GM19372 (cell line): ENCODE measurements around the gene DHRS12.
A peak's percentile ranks its signal among the peaks of the same experiment; 100 is the strongest.

Source experiments
- ATAC-seq: cut with Tn5 transposase; IDR thresholded peaks from one replicate; pipeline ENCODE4 v1.9.1; 2021; ENCODE audit warnings: mild to moderate bottlenecking, low read depth, moderate library complexity; ENCODE audit not compliant: unreplicated experiment

Gene DHRS12, protein sequence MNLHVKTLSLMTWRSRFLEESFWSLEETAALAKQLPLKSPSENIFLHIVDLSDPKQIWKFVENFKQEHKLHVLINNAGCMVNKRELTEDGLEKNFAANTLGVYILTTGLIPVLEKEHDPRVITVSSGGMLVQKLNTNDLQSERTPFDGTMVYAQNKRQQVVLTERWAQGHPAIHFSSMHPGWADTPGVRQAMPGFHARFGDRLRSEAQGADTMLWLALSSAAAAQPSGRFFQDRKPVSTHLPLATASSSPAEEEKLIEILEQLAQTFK

DNA sequence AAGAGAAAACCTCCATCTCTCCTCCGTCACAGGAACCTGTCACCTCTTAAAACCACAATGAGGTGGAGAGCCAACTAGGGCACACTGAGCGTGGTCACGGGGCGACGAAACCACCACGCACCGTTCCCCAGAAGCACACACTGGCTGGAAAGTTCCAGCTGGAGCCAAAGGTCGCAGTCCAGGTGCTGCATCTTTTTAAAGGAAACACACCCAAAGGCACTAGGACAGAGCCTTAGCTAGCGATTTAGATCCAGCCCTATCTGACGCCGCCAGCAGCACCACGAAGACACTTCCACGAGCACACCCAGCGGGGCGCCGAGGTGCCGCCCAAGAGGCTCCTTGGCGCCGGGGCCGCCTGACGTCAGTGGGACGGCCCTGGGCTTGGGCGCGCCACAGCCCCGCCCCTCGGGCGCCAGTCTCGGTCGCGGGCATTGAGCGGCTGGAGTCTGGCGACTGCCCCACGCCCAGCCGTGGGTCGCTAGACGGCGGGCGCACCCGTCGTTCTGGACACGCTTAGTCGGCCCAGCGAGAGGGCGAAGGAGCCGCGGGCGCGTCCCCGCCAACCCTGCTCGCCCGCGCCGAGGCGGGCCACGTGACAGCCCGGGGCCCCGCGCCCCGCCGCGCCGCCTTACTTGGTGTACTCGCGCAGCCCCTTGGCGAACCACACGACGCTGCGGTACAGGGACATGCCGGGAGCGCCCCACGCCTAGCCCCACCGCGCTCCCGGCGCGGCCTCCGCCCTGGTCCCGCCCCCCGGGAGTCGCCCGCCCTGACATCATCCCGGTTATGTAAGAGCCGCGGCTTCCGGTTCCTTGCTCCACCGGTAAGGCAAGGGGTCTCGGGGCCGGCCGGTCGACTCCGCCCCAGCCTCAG lies at the start of gene DHRS12:
Gene DHRS12 (minus strand): TSS at position 742 of the 873 bp plus-strand sequence. CDS start 4,504 bp downstream, outside the sequence.
- peak; percentile 86 for ATAC-seq

DNA sequence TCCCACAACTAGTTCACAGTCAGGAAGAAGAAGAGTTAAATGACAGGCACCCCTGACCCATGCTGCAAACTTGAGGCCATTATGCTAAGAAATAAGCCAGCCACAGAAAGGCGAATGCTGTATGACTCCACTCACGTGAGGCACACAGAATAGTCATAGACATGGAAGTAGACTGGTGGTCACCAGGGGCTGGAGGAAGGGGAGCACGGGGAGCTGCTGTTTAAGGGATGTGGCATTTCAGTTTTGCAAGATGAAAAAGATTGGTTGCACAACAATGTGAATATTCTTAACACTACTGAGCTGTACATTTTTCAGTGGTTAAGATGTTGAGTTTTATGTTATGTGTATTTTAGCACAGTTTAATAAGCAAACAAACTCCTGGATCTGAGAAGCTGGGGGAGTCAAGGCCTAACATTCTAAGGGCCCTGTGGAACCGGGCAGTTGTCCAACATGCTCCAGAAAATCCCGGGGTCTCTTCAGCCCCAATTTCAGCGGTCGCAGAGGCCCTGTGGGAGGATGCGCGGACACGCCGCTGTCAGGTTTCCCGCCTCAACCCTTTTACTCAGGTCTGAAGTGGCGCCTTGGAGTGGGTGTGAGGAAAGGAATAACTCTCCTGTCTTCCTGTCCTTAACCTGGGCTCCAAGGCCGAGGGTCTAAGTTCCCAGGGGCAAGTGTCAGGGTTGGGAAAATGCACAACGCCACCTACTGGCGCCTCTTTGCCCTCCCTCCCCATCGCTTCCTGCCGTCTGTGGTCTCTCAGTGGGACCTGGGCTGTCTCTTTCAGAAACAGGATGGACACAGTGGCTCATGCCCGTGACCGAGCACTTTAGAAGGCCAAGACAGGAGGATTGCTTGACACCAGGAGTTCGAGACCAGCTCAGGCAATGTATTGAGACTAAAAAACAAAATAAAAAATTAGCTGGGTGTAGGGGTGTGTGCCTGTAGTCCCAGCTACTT lies 45.5 kb upstream of the DHRS12 start:
- ATAC-seq, result no peak

DNA sequence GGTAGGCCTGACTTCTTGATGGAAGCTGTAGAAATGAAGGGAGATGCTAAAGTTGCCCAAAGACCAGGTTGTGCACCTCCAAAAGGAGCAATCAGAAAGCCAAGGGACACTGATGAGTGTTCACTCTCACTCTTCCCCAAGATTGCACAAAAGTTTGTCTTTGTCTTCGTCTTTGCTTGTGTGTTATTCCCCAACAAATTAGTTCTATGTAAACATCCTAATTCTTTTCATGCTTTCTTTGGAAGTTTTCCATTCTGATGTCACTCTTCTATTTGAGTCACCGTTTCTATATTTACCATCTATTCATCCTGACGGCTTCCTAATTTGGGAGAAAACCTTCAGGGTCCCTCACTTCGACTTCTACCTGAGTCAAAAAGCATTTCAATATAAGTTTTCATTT lies 44.7 kb upstream of the DHRS12 start:
- no peak for ATAC-seq

DNA sequence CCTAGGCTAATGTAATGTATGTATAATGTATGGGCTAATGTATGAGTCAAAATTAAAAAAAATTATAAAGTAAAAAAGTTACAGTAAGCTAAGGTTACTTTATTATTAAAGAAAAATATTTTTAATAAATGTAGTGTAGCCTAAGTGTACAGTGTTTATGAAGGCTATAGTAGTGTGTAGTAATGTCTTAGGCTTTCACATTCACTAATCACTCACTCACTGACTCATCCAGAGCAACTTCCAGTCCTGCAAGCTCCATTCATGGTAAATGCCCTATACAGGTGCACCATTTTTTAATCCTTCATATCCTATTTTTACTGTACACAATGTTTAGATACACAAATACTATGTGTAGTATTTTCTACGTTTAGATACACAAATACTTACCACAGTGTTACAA lies 42.8 kb upstream of the DHRS12 start:
- no peak for ATAC-seq

DNA sequence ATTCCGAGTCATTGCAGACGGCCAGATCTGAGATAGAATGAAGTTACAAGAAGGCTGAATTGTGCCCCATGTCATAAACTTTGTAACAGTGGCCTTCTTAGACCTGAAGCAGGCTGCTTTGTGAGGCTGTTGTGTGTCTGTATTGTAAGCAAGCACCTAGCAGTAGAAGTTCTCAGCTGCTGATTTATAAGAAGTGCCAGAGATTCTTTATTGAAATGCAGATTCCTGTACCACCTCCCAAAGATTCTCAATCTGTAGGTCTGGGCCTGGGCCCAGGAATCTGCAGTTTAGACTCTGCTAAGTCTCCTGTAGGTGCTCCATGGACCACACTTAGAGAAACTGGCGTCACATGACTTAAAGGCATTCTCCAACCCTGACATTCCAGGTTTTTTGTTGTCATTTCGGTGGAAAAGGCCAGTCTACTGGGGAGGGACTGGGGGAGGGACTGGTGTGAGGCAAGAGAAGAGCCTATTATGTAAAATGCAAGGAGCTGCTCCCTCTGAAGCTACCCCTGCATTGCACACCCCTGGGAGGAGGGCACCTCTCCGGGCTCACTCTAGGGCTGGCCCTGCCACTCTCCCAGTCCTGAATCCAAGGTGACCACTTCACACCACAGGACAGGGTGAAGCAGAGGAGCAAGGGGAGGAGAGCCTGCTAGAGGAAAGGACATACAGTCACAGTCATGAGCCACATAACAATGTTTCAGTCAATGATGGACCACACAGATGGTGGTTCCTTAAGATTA lies 41.8 kb upstream of the DHRS12 start:
- no peak for ATAC-seq

DNA sequence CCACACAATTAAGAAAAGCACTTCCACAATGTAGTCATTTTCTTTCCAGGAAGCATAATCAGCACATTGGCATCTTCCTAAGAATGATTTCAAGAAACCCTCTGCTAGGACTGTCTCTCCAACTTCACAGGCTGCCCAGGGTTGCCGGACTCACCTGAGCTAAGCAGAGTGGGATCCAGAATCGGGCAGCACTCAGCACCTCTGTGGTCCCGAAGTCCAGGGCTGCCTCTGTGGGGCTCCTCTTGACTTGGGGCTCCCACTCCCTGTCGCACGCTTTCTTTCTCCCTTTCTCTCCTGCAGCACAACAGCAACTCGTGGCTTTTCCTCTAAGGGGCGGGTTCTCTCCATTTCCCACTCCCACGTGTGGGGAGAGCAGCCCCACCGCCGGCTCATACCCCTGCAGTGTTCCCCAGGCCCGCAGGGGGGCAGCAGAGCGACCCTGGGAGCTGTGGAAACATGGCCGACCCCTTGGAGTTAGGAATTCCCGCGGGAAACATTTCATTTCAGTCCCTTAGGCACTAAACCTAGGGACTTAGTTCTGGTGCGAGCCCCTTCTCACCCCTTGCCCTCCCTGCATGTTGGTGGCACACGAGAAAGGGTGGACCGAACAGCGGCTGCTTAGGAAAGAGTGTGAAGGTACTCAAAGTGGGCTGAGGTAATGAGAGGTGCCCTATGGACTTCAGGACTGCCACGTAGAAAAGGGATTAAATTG lies 41.1 kb upstream of the DHRS12 start, which contains the start of gene TMEM272:
Gene TMEM272 (minus strand): TSS at position 316 of the 712 bp plus-strand sequence. CDS start 6,647 bp downstream, outside the sequence.
- ATAC-seq, result peak; percentile 54

DNA sequence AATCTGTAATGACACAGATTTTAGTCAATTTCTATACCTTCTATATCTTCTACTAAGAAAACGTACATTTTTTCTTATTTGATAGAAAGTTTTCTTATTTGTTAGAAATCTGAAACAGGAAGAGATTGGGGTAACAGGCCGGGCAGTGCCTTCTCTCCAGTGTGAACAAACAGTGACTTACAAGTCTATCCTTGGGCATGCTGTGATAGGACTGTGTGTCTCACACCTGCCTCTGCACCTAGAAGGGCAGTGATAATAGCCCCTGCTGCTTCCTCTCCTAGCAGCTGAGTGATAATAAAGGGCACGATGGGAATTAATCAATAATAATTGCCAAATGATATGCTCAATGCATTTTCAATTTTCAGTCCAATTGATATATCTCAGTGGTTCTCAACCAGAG lies 39.6 kb upstream of the DHRS12 start:
- no peak for ATAC-seq

DNA sequence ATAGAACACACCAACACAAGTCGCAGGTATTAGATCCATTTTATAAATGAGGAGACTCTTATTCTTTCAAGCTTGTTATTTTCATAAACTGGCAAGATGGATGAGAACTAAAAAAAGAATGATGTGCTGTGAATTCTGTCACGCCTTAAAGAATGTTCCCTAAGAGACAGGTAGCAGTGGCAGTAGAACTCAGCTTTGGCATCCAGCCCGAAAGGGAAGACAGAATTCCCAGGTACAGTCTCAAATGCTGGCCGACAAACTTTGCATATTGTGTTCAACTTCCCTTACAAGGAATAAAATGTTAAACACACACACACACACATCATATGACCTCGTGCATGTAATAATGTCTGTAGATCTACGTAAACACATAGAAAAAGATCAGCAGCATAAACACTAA lies 37.8 kb upstream of the DHRS12 start:
- ATAC-seq, result no peak

DNA sequence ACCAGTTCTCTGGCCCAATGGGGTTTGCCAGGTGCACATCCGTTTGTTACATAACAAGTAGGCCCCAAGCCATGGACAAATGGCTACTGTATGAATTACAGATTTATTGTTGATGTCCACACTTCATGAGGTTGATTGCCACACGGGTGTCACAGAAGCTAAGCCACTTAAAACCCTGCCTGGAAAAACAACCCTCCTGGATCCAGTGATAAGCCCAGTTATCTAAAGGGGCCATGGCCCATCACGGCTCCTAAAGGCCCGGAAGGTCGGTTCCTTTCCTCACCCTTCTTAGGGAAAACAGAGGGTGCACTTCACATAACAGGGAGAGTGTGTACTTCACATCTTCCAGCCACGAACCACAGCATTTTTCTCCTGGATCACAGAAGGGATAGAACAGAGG lies 37.0 kb upstream of the DHRS12 start:
- ATAC-seq, result no peak

DNA sequence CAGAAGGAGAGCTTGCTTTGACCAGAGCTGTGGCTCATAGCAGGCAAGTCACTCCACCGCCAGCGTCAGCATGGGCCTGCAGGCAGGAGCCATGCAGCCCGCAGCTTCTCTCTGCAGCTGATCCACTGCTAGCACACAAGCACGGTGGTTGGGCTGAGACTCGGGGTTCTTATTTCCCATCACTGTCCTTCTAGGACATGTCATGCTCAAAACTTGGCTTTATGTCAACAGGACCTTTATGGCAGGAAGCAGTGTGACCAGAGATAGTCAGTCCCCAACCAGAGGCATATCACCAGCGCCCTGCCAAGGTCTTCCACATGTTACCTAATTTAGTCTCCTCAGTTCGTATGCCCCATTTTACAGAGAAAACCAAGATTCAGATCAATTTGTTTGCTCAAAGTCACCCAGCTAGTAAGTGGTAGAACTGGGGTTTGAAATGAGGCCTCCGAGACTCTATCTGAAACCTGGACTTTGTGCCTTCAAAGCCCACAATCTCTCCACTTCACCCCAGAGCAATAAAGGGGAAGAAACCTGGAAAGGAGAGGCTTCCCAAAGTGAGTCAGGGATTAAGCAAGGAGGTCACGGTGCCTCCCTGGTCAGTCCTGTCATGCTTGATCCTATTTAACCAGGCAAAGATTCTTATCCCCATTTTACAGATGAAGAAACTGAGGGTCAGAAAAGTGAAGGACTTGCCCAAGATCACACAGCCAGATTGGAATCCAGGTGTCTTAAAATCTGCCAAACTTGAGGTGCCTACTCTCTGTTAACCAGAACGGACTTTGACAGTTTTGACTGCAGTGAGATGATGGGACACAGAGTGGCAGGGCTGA lies 36.0 kb upstream of the DHRS12 start:
- ATAC-seq, result no peak

DNA sequence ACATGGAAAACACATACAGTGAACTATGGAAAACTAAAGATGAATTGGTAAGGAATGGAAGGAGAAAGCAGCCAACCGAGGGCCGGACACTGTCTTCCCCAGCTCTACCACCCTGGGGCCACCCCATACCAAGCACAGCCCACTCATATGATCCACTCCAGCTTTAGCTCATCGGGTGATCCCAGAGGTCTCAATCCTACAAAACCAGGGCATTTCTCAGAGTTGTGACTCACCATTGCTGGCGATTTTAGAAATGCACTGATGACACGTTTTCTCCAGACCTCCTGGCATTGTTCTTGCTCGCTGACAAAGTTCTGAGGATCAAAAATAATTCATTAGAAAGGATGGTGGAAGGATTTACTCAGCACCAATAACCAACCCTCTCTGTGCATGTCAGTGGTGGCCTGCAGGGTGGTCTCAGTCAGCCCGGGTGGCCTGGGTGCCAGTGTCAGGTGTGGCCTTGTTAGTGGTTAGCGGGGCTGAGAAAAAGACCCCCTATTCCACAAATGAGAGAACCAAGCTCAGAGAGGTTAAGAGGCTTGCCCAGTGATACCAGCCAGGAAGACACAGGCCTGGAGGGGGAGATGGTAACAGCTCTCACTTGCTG lies 34.4 kb upstream of the DHRS12 start:
- no peak for ATAC-seq

DNA sequence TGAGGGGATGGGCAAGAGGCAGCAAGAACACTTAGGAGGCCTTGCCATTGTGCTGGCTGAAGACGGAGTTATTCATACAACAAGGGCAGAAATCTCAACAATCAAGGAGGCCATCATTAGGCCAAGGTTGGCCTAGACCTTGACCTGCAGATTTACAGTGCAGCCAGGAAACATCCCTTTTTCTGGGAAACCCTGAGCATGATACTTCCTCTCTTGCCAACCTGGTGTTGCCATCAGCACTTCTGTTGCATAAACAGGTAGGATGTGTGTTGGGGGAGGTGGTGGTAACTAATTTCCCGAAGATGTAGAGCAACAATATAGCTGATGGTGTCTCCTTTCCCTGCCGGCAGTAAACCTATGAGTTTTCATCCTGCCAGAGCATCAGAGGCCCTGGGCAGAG lies 33.1 kb upstream of the DHRS12 start:
- no peak for ATAC-seq

DNA sequence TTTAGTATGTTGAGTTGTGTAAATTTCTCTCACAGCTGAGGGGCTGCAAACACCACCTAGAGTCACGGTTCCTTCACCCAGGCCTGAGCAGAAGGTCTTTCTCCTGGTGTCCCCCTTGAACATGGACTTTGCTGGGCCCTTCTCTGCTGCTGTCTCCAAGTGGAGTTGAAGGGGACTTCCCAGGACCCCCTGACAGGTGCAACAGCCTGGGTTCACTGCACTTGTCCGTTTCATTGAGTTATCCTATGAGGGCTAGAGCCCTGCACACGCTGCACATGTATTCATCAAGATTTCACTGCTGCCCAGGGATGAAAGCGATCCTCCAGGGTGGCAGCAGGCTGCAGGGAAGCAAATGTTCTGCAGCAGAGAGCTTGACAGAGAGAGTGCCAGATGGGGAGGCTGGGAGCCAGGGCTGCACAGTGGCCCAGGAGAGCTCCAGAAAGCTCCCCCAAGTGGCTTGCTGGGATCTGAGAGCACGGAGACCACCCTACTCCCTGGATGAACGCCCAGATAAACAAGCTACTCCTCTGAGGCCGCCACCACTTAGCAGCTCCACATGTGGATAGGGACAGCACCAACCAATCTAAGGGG lies 30.7 kb upstream of the DHRS12 start:
- ATAC-seq, result no peak

DNA sequence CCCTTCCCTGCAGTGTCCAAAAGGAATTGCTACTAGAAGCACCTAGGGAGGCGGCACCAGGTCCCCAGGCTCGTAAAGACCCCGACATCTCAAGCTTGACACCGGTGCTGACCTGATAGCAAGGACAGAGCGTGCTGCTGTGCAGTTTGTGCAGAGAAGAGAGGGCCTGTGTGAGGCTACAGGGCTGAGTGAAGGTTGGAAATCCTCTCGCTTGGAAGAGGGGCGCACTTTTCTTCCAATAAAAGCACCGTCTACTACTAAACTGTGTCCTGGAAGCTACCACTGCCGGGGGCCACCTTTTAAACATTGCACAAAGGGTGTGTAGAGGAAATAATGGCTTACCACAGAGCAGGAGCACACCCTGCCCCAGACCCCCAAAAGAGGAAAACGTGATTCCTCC lies 30.0 kb upstream of the DHRS12 start:
- ATAC-seq, result no peak

DNA sequence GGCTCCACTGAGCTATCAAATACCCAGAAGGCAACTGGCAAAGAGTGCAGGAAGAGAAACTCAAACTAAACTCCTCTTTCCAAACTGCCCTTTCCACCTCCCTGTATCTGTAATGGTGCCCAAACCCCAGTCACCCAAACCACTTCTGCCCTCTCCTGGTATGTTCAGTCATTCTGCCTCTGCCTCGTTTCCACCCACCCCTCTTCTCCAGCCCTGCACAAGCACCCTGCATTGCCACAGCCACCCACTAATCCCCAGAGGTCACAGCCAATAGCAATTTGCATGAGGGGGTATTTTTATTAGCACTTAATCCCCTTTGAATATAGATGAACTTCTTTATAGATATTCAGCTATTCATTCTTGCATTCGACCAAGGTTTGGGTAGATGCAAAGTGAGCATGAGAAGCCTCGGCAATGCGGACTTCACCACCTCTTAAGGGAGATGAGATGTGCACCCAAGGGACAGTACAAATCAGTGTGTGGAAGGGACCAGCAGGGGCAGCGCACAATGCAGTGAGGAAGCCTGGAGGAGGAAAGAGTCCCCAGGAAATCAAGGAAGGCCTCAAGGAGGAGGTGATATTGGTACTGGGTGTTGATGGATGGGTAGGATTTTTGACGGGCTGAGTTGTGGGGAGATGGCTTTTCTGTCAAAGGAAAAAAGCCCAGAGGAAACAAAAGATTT lies 28.6 kb upstream of the DHRS12 start:
- ATAC-seq, result no peak

DNA sequence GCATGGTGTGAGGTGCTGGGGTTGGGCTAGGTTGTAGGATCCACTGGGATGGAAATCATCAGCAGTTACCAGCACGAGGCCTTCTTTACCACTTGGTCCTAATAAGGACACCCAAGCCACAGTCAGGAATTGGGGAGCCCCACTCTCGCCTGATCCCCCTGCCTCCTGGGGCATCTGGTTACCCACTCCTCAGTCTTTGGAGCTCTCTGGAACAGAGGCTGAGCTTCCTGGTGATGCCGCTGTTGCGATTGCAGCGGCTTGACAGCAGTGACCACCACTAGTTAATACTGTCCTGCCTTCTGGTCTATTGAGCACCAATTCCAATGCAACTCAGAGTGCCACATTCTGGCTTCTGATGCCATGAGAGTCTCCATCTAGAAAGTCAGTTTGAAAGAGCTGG lies 27.6 kb upstream of the DHRS12 start:
- no peak for ATAC-seq

DNA sequence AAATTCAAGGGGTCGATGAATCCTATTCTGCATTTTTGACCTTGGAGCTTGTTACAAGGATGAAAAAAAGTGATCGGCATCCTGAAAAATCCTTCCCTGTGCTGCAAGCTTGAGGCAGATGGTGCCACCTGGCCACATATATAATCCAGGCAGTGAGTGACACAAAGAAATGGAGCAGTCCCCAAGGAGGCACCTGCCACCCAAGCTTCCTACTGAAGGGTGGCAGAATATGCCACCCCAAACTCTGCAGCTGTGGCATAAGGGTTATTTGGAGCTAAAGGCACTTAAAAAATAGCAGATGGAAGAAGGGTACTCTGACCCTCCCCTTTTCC lies 25.6 kb upstream of the DHRS12 start:
- no peak for ATAC-seq
